ENCODE results near the gene PRDX2. TPM values are rescaled to one million over a fixed set of nuclear protein-coding genes. Genes with fewer than 3 reads are reported as not detected.

The PRDX2 gene
- 181 and 208 TPM in 2 replicates for total RNA-seq

GRCh38 chr19:12801466-12802266, at the start of gene PRDX2, which contains the start of gene THSD8:
Gene PRDX2 (minus strand): TSS chr19:12801800. CDS start chr19:12801261, 539 bp downstream.
Gene THSD8 (plus strand): TSS chr19:12802069. CDS start chr19:12802072, 3 bp downstream.

GRCh38 chr19:12838182-12838885, 36.7 kb upstream of the PRDX2 start, which contains the start of gene MAST1:
Gene MAST1 (plus strand): TSS chr19:12838515. CDS start chr19:12838573, 58 bp downstream.

GRCh38 chr19:12834566-12834943, 33.0 kb upstream of the PRDX2 start, which contains the start of gene RTBDN:
Gene RTBDN (minus strand): TSS chr19:12834579. CDS start chr19:12829979, 4,600 bp downstream.

GRCh38 chr19:12806242-12807081, 4.9 kb upstream of the PRDX2 start, which contains the start of gene RNASEH2A:
Gene RNASEH2A (plus strand): TSS chr19:12806584. CDS start chr19:12806674, 90 bp downstream.

GRCh38 chr19:12791345-12792050, 10.1 kb downstream of the PRDX2 start, which contains the start of gene JUNB:
Gene JUNB (plus strand): TSS chr19:12791486. CDS start chr19:12791772, 286 bp downstream.

GRCh38 chr19:12774588-12775555, 26.7 kb downstream of the PRDX2 start, which contains the start of gene HOOK2:
Gene HOOK2 (minus strand): TSS chr19:12775552. CDS start chr19:12775449, 103 bp downstream.

GRCh38 chr19:12751635-12752034, 50.0 kb downstream of the PRDX2 start, which contains the start of gene BEST2:
Gene BEST2 (plus strand): TSS chr19:12751791. CDS start chr19:12752593, 802 bp downstream.

Other genes starting within 250 kb of the PRDX2 start
- gene ZNF490, start 191.0 kb downstream of the PRDX2 start, total RNA-seq, result 5.3 and 7.5 TPM in 2 replicates
- gene ZNF791, start 190.9 kb downstream of the PRDX2 start, total RNA-seq, result 14.7 and 17.7 TPM in 2 replicates
- 26.0 and 31.8 TPM in 2 replicates for gene MAN2B1, start 135.1 kb downstream of the PRDX2 start, total RNA-seq
- gene WDR83, start 135.0 kb downstream of the PRDX2 start, total RNA-seq, result 8.5 and 11.5 TPM in 2 replicates
- gene DHPS, start 119.9 kb downstream of the PRDX2 start, total RNA-seq, result 47.2 and 63.5 TPM in 2 replicates
- gene GNG14, start 113.8 kb downstream of the PRDX2 start, total RNA-seq, result not detected in 2 replicates
- gene FBXW9, start 105.2 kb downstream of the PRDX2 start, total RNA-seq, result 3.6 and 3.8 TPM in 2 replicates
- gene TNPO2, start 77.9 kb downstream of the PRDX2 start, total RNA-seq, result 27.7 and 34.1 TPM in 2 replicates
- 135 and 166 TPM in 2 replicates for gene TRIR, start 67.1 kb downstream of the PRDX2 start, total RNA-seq
- gene GET3, start 64.3 kb downstream of the PRDX2 start, total RNA-seq, result 100 and 112 TPM in 2 replicates
- gene BEST2, start 50.0 kb downstream of the PRDX2 start, total RNA-seq, result not detected in 2 replicates
- gene HOOK2, start 26.2 kb downstream of the PRDX2 start, total RNA-seq, result 16.9 and 18.3 TPM in 2 replicates
- 76.1 and 137 TPM in 2 replicates for gene JUNB, start 10.3 kb downstream of the PRDX2 start, total RNA-seq
- gene THSD8, start 269 bp upstream of the PRDX2 start, total RNA-seq, result not detected in 2 replicates
- 20.1 and 27.3 TPM in 2 replicates for gene RNASEH2A, start 4.8 kb upstream of the PRDX2 start, total RNA-seq
- not detected in 2 replicates for gene RTBDN, start 32.8 kb upstream of the PRDX2 start, total RNA-seq
- 0.13 and 0.19 TPM in 2 replicates for gene MAST1, start 36.7 kb upstream of the PRDX2 start, total RNA-seq
- gene DNASE2, start 79.6 kb upstream of the PRDX2 start, total RNA-seq, result 31.8 and 34.1 TPM in 2 replicates
- not detected in 2 replicates for gene KLF1, start 85.4 kb upstream of the PRDX2 start, total RNA-seq
- 12.7 and 16.5 TPM in 2 replicates for gene GCDH, start 89.4 kb upstream of the PRDX2 start, total RNA-seq
- 0.19 and 0.26 TPM in 2 replicates for gene SYCE2, start 117.5 kb upstream of the PRDX2 start, total RNA-seq
- 43.6 and 58.0 TPM in 2 replicates for gene FARSA, start 131.9 kb upstream of the PRDX2 start, total RNA-seq
- 2,036 and 2,214 TPM in 2 replicates for gene CALR, start 136.8 kb upstream of the PRDX2 start, total RNA-seq
- 68.6 and 83.4 TPM in 2 replicates for gene RAD23A, start 144.1 kb upstream of the PRDX2 start, total RNA-seq
- gene GADD45GIP1, start 155.4 kb upstream of the PRDX2 start, total RNA-seq, result 31.5 and 46.9 TPM in 2 replicates
- 0.12 and 0.13 TPM in 2 replicates for gene DAND5, start 167.8 kb upstream of the PRDX2 start, total RNA-seq
- gene NFIX, start 193.7 kb upstream of the PRDX2 start, total RNA-seq, result 85.9 and 137 TPM in 2 replicates